Astrocyte of the spinal cord (primary cell): ENCODE measurements around the gene SENP1.

Source experiments
- DNase-seq: peaks from one replicate; pipeline ENCODE4 v3.0.0; 2011; ENCODE audit warnings: low read depth, low spot score
- H3K4me3 ChIP-seq: 2 replicates; pipeline ENCODE4 v1.5.1; 2011; ENCODE audit warnings: low read depth, mild to moderate bottlenecking, low read length, moderate library complexity
- CTCF ChIP-seq: IDR thresholded peaks from 2 replicates; pipeline ENCODE4 v1.5.1; 2012; ENCODE audit warnings: low read depth, mild to moderate bottlenecking, low read length, inconsistent platforms
- in situ Hi-C: cut with HindIII; loops from 2 replicates; pipeline ENCODE4 v1.10.0; 2017; ENCODE audit warnings: low sequenced_read_pairs

The SENP1 gene

GRCh38 chr12:48070033-48070432, 35.8 kb downstream of the SENP1 start:
- TF ChIP-seq CTCF = no peak
- no peak for DNase-seq
- in situ Hi-C loops = no loop called here
- H3K4me3 ChIP-seq = no peak overlapping the region

GRCh38 chr12:48069241-48069640, 36.6 kb downstream of the SENP1 start:
- no peak for TF ChIP-seq CTCF
- in situ Hi-C loops = no loop called here
- no peak for DNase-seq
- no peak overlapping the region for H3K4me3 ChIP-seq

GRCh38 chr12:48068457-48068856, 37.4 kb downstream of the SENP1 start:
- no peak for TF ChIP-seq CTCF
- no peak for DNase-seq
- H3K4me3 ChIP-seq = no peak overlapping the region
- in situ Hi-C loops = no loop called here

- no peak overlapping the region for H3K4me3 ChIP-seq
- no peak for TF ChIP-seq CTCF
- in situ Hi-C loops = no loop called here
- no peak for DNase-seq
These were observed 38.5 kb downstream of the SENP1 start for GRCh38 chr12:48067250-48067938.

GRCh38 chr12:48065041-48065440, 40.8 kb downstream of the SENP1 start:
- in situ Hi-C loops = no loop called here
- no peak overlapping the region for H3K4me3 ChIP-seq
- no peak for DNase-seq
- TF ChIP-seq CTCF = no peak

- no peak overlapping the region for H3K4me3 ChIP-seq
- in situ Hi-C loops = no loop called here
- no peak for DNase-seq
- TF ChIP-seq CTCF = no peak
These were observed 42.3 kb downstream of the SENP1 start for GRCh38 chr12:48063530-48063929.
